Brain pericyte (primary cell): ENCODE data around the gene HHIPL2.
"Not testable (repeated sequence)": the region's sequence is repeated elsewhere in the genome, so short reads cannot be mapped to it uniquely, and the experiment has no call there.

Source experiments
- DNase-seq: peaks from one replicate; pipeline ENCODE4 v3.0.0-alpha.2; 2012; ENCODE audit warnings: low read depth, low spot score

The HHIPL2 gene

GRCh38 chr1:222539951-222540597 lies 7.8 kb downstream of the HHIPL2 start:
- DNase-seq: no peak

- no peak for DNase-seq
Observed at GRCh38 chr1:222535455-222535854, 12.4 kb downstream of the HHIPL2 start.

DNA sequence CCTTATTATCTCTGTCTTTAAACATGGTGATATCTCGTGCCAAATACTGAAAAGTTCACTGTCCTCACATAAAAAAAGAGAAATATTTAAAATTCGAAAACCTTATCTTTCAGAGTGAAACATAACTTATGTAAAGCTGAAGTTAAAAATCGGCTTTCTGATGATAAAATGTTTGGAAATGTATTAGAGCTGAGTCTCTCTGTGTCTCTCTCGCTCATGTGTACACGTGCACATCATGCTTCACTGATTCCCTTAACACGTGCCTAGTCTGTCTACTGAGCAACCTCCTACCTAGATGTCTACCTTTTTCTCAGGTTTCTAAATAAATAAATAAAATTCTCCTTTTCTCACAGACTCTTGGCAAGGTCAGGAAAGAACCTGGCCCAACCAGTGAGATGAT lies 17.1 kb downstream of the HHIPL2 start:
- DNase-seq: no peak

GRCh38 chr1:222529916-222530315 lies 18.0 kb downstream of the HHIPL2 start:
- no peak for DNase-seq

- DNase-seq: no peak
Observed at GRCh38 chr1:222529181-222529580, 18.7 kb downstream of the HHIPL2 start.

DNA sequence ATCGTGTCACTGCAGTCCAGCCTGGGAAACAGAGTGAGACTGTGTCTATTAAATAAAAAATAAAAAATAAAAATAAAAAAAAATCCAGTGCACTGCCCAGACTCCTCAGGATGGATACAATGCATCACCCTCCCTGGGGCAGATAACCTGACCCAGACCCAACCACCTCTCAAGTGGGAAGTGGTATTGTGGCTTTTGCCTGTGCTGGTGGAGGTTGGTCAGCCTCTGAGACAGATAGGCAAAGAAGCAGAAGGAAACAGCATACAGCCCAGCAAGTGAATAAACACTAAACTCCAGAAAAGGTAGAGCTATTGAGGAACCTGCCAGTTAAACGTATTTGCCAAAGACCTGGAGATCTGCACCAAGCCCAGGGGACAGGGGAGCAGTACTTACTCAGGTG lies 22.0 kb downstream of the HHIPL2 start:
- DNase-seq: no peak

GRCh38 chr1:222523852-222524251 lies 24.1 kb downstream of the HHIPL2 start:
- DNase-seq: no peak

DNA sequence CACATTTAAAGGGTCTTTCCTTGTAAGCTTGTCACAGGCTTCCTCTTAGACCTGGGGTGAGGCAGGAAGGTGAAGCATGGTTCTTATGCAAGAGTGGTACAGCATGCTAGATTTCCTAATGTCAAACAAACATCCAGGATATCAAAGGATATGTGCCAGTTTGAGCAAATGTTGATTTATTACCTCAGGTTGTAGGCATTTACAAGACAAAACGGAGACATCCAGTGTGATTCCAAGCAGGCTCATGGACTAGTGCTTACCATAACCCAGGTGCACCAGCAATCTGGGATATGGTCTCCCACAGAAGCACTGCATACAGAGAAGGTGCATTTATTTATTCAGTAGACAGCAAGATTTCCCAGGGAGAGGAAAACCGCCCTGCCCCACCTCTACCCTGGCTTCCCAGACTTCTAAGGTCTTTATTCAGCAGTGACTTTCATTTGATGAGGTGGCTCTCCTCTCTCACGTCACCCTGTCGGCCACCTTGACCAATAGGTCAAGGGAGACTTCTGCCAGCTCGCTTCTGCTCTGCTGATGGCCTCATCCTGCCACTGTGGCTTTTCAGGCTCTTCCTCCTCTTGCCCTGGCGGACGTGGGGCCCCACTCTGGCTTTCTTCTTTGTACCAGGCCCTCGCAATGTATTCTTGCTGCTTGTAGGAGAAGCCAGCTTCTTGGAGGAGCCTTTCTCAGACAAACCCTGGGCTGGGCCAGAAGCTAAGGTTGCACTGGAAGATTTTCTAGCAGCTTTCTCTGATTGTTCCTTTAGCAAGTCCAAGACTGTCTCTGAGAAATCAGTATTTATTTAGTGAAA lies 25.6 kb downstream of the HHIPL2 start:
- DNase-seq: no peak

- DNase-seq: no peak
Observed at GRCh38 chr1:222521299-222522104, 26.4 kb downstream of the HHIPL2 start.

DNA sequence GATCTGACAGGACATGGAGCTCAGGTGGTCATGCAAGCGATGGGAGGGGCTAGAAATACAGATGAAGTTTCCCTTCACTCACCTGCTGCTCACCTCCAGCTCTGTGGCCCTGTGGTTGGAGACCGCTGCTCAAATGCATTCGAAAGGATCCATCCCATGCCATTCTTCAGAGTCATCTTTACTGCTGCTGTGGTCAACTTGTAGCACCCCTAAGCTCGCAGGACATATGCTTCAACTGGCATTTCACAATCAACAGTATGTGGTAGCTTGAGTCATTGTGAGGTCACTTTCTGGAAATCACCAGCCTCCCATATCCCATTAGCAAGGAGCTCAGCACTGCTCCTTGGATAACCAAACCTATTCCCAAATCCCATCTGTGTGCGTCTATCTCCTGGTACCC lies 58.4 kb downstream of the HHIPL2 start:
- DNase-seq: not testable (repeated sequence)

- not testable (repeated sequence) for DNase-seq
Observed at GRCh38 chr1:222487774-222488173, 60.1 kb downstream of the HHIPL2 start.

DNA sequence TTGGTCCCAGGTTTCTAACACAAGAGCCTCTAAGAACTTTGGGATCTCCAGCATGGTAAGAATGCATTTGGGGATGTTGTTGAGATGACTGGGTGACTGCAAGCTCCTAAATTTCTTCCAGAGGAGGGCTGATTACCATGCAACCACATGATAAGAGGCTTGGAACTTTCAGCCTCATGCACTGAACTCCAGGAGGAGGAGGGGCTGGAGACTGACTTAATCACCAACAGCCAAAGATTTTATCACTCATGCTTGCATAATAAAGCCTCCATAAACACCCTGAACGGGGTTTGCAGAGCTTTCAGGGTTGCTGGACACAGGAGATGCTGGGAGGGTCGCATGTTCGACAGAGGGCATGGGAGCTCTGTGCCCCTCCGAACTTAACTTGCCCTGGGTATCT lies 63.9 kb downstream of the HHIPL2 start:
- not testable (repeated sequence) for DNase-seq

GRCh38 chr1:222479567-222479966 lies 68.3 kb downstream of the HHIPL2 start:
- not testable (repeated sequence) for DNase-seq

- not testable (repeated sequence) for DNase-seq
Observed at GRCh38 chr1:222476436-222476835, 71.5 kb downstream of the HHIPL2 start.

GRCh38 chr1:222473717-222474116 lies 74.2 kb downstream of the HHIPL2 start:
- not testable (repeated sequence) for DNase-seq

GRCh38 chr1:222472776-222473540 lies 74.9 kb downstream of the HHIPL2 start:
- DNase-seq: not testable (repeated sequence)
